Keratinocyte (primary cell): Measurements from ENCODE around the gene DMXL1. TPM values are rescaled to one million over a fixed set of nuclear protein-coding genes. Genes with fewer than 3 reads are reported as not detected.
A peak's percentile ranks its signal among the peaks of the same experiment; 100 is the strongest.

Experiments used
- DNase-seq: peaks from one replicate; pipeline ENCODE4 v3.0.0-alpha.2; 2011; ENCODE audit warnings: low read depth, missing footprints, low spot score
- FAIRE-seq: peaks from 2 replicates; lab custom pipeline; 2011; peaks lifted over from hg19 to GRCh38; lab: Jason Lieb, UNC
- H2AFZ ChIP-seq: 2 replicates; pipeline ENCODE4 v1.6.0; 2012; ENCODE audit warnings: low read length, control low read depth, inconsistent platforms; ENCODE audit not compliant: control insufficient read depth
- H3K27ac ChIP-seq: 2 replicates; pipeline ENCODE4 v1.5.1; 2011; ENCODE audit warnings: low read length; ENCODE audit not compliant: control insufficient read depth, insufficient read depth
- H3K27me3 ChIP-seq: 3 replicates; pipeline ENCODE4 v1.6.0; 2011; ENCODE audit warnings: low read length; ENCODE audit not compliant: control insufficient read depth, insufficient read depth; ENCODE audit errors: extremely low read depth
- H3K36me3 ChIP-seq, 2 experiments: 2 replicates in 1 of 2; 3 replicates in 1 of 2; pipeline ENCODE4 v1.5.1; 2011; ENCODE audit warnings: low read length in 2 of 2, mild to moderate bottlenecking in 1 of 2; ENCODE audit not compliant: control insufficient read depth in 2 of 2, insufficient read depth in 2 of 2; ENCODE audit errors: extremely low read depth in 1 of 2
- H3K4me1 ChIP-seq: 3 replicates; pipeline ENCODE4 v1.5.1; 2011; ENCODE audit warnings: low read length; ENCODE audit not compliant: control insufficient read depth, insufficient read depth; ENCODE audit errors: extremely low read depth
- H3K4me2 ChIP-seq: 3 replicates; pipeline ENCODE4 v1.6.0; 2011; ENCODE audit warnings: low read depth, low read length; ENCODE audit not compliant: control insufficient read depth, insufficient read depth; ENCODE audit errors: extremely low read depth
- H3K4me3 ChIP-seq, 3 experiments: fragments of 200-600 bp in 1 of 3; sonication (generic) in 1 of 3; 2 replicates in 2 of 3; 3 replicates in 1 of 3; pipeline ENCODE4 v1.5.1; 2011 to 2016; ENCODE audit warnings: low read length in 3 of 3, mild to moderate bottlenecking in 3 of 3, control low read depth in 2 of 3, inconsistent platforms in 1 of 3, low read depth in 1 of 3, mixed read lengths in 1 of 3, mixed run types in 1 of 3, moderate library complexity in 1 of 3; ENCODE audit not compliant: control insufficient read depth in 2 of 3, insufficient read depth in 2 of 3; ENCODE audit errors: extremely low read depth in 1 of 3
- H3K79me2 ChIP-seq: 2 replicates; pipeline ENCODE4 v1.6.0; 2012; ENCODE audit warnings: low read length; ENCODE audit not compliant: control insufficient read depth, insufficient read depth
- H3K9ac ChIP-seq: 3 replicates; pipeline ENCODE4 v1.6.0; 2011; ENCODE audit warnings: low read length; ENCODE audit not compliant: control insufficient read depth, insufficient read depth; ENCODE audit errors: extremely low read depth
- H3K9me1 ChIP-seq: 3 replicates; pipeline ENCODE4 v1.6.0; 2011; ENCODE audit warnings: low read length; ENCODE audit not compliant: control insufficient read depth, insufficient read depth; ENCODE audit errors: extremely low read depth
- H3K9me3 ChIP-seq: 2 replicates; pipeline ENCODE4 v1.5.1; 2012; ENCODE audit warnings: low read depth, low read length; ENCODE audit not compliant: control insufficient read depth
- H4K20me1 ChIP-seq: 3 replicates; pipeline ENCODE4 v1.6.0; 2011; ENCODE audit warnings: low read length; ENCODE audit not compliant: control insufficient read depth, insufficient read depth; ENCODE audit errors: extremely low read depth
- CTCF ChIP-seq, 3 experiments: IDR thresholded peaks in 1 of 3; conservative IDR thresholded peaks in 1 of 3; optimal IDR thresholded peaks in 1 of 3; 2 replicates in 2 of 3; 3 replicates in 1 of 3; pipeline versions ENCODE3 to v1.5.1; 2011; ENCODE audit warnings: low read length in 3 of 3, mild to moderate bottlenecking in 3 of 3, moderate library complexity in 2 of 3, control low read depth in 1 of 3, inconsistent platforms in 1 of 3; ENCODE audit not compliant: insufficient read depth in 2 of 3; ENCODE audit errors: extremely low read depth in 1 of 3
- EZH2 ChIP-seq: IDR thresholded peaks from one replicate; pipeline ENCODE4 v1.6.1; 2012; ENCODE audit warnings: inconsistent platforms, mild to moderate bottlenecking, low read length, moderate library complexity
- dilution Hi-C: fragments of 300-500 bp; cut with MboI; formaldehyde crosslinking; loops from one replicate; pipeline ENCODE4 v1.7.0; 2020; ENCODE audit warnings: low sequenced_read_pairs; ENCODE audit not compliant: extremely low pct_ligation_motif_present
- polyA plus RNA-seq, 5 experiments: library from polyadenylated mRNA; depleted of rRNA in 3 of 5; stranded (reverse) in 3 of 5; stranded (forward) in 1 of 5; unstranded in 1 of 5; fragments of >200 nt; gene quantifications; 1 replicate in 1 of 5; 2 replicates in 3 of 5; 3 replicates in 1 of 5; pipeline versions ENCODE4 v1.2.1 to v1.2.3, GENCODE V29; 2011 to 2012; ENCODE audit warnings: missing spikeins in 2 of 5, low read depth in 1 of 5, low replicate concordance in 1 of 5

The DMXL1 gene
- polyA plus RNA-seq, 1 donor (not counting 4 experiments of a cell fraction or from before 2014, with no cell fraction given): 13.1 TPM

DNA sequence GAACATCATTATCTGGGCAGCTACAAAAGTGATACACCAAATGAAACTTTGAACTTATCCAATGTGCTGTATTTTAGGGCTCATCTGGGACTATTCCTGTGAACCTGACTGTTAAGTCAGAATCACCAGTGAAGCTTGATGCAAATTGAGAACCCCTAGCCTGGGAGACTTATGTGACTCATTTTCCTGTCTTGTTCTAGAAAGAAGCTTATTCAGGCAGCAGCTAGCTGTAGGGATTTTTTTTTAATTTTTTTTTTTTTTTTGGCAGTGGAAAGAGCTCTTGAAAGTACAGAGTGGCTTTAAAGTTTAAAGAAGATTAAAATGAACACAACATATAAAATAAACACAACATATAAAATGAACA is 203.9 kb downstream of the DMXL1 start:
- Histone ChIP-seq H3K27ac (peak overlapping the region; percentile 95), H2AFZ (no peak overlapping the region), H3K36me3 (no peaks in the 10 kb centered on the region), H3K79me2 (peaks cover 6% of the 10 kb centered on the region), H3K9ac (peak overlapping the region; percentile 70), H3K4me1 (peaks cover 39% of the 10 kb centered on the region), H3K27me3 (no peaks in the 10 kb centered on the region), H3K9me1 (no peaks in the 10 kb centered on the region), H3K4me2 (peak overlapping the region; percentile 85), H3K9me3 (no peaks in the 10 kb centered on the region), H3K4me3 (peak overlapping the region in 2 of 3 experiments; percentile 23 to 26), H4K20me1 (peaks cover 2% of the 10 kb centered on the region)
- peak; percentile 64 for DNase-seq
- FAIRE-seq: no peak
- dilution Hi-C loops: no loop called here
- TF ChIP-seq CTCF (optimal IDR thresholded peaks at IDR 0.05 in 1 of 3, IDR thresholded peaks at IDR 0.05 in 1 of 3, conservative IDR thresholded peaks at IDR 0.05 in 1 of 3; ENCODE audit: extremely low read depth in 1 of 3, insufficient read depth in 2 of 3, low read length in 3 of 3) (no peak), EZH2 (no peak)

GRCh38 chr5:119275146-119275545 is 204.3 kb downstream of the DMXL1 start:
- Histone ChIP-seq H3K9me1 (no peaks in the 10 kb centered on the region), H3K9me3 (no peaks in the 10 kb centered on the region), H3K36me3 (no peaks in the 10 kb centered on the region), H3K79me2 (peaks cover 6% of the 10 kb centered on the region), H4K20me1 (peaks cover 2% of the 10 kb centered on the region), H3K27ac (peak overlapping the region; percentile 95), H3K4me1 (peaks cover 39% of the 10 kb centered on the region), H2AFZ (peak overlapping the region; percentile 20), H3K4me3 (peak overlapping the region in 2 of 3 experiments; percentile 26 to 31), H3K9ac (peak overlapping the region; percentile 70), H3K27me3 (no peaks in the 10 kb centered on the region), H3K4me2 (peak overlapping the region; percentile 85)
- dilution Hi-C loops: no loop called here
- peak; percentile 94 for FAIRE-seq
- DNase-seq: peak; percentile 62
- TF ChIP-seq CTCF (optimal IDR thresholded peaks at IDR 0.05 in 1 of 3, IDR thresholded peaks at IDR 0.05 in 1 of 3, conservative IDR thresholded peaks at IDR 0.05 in 1 of 3; ENCODE audit: extremely low read depth in 1 of 3, insufficient read depth in 2 of 3, low read length in 3 of 3): no peak
- TF ChIP-seq EZH2: no peak
